IPS-NIHi7 (cell line): ENCODE results near the gene AMBP.

Experiments used
- DNase-seq: peaks from one replicate; pipeline ENCODE4 v3.0.0; 2012; ENCODE audit warnings: mixed read lengths; ENCODE audit errors: extremely low spot score

The AMBP gene

GRCh38 chr9:114031948-114032840, 45.9 kb downstream of the AMBP start:
- no peak for DNase-seq

GRCh38 chr9:114031037-114031630, 47.0 kb downstream of the AMBP start:
- DNase-seq: no peak

DNA sequence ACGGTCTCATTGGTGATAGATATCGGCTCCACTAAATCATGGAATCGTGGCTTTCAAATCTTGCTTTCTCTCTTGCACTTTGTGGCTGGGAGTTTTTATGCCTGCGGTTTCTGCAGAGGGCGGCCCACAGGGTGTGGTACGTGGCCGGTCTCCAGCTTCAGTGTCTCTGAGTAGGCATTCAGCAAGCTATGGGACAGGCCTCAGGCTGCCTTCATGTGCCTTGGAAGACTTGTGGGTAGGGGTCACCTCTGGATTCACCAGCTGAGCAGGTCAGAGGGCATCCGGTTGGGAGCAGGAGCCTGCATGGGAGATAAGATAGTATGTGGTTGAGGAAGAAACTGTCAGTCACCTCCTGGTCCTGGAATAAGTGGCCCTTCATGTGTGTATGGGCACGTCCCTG, 47.7 kb downstream of the AMBP start:
- DNase-seq: no peak

- no peak for DNase-seq
Measured at GRCh38 chr9:114029311-114030170, 48.6 kb downstream of the AMBP start.

GRCh38 chr9:114028646-114029045, 49.5 kb downstream of the AMBP start:
- DNase-seq: no peak

GRCh38 chr9:114027863-114028465, 50.1 kb downstream of the AMBP start:
- DNase-seq: no peak

- DNase-seq: no peak
Measured at GRCh38 chr9:114027159-114027862, 50.8 kb downstream of the AMBP start.

DNA sequence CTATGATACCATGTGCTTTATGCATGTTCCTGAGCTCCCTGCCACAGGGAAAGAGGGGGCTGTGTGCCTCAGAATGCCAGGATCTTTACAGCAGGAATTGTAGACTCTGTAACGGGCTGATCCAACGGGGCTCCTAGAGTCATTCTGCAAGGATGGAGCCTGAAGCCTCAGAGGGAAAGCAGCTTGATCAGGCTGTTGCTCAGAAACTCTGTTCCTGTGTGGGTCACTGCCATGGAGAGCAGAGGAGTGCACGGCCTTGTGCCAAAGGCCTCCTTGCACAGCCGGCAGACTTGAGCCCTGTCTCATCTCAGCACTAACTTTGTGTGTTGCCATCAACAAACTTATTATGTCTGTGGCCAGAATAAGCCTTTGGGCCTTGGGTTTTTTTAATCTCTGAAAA, 51.8 kb downstream of the AMBP start:
- DNase-seq: no peak

GRCh38 chr9:114025760-114026159, 52.3 kb downstream of the AMBP start:
- no peak for DNase-seq

GRCh38 chr9:114025196-114025753, 52.8 kb downstream of the AMBP start:
- DNase-seq: no peak

- no peak for DNase-seq
Measured at GRCh38 chr9:114023961-114024360, 54.1 kb downstream of the AMBP start.

DNA sequence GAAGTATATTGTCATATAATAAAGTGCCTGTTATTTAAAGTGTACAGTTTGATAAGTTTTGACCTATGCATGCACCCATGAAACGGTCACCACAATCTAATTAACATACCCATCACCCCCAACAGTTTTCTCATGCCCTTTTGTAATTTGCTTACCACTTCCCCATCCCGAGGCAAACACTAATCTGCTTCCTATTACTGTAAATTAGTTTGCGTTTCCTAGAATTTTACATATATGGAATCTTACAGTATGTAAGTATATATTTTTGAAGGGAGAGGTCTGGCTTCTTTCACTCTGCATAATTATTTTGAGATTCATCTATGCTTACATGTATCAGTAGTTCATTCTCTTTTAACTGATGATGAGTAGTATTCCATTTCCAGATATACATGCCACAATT, 56.5 kb downstream of the AMBP start:
- no peak for DNase-seq

DNA sequence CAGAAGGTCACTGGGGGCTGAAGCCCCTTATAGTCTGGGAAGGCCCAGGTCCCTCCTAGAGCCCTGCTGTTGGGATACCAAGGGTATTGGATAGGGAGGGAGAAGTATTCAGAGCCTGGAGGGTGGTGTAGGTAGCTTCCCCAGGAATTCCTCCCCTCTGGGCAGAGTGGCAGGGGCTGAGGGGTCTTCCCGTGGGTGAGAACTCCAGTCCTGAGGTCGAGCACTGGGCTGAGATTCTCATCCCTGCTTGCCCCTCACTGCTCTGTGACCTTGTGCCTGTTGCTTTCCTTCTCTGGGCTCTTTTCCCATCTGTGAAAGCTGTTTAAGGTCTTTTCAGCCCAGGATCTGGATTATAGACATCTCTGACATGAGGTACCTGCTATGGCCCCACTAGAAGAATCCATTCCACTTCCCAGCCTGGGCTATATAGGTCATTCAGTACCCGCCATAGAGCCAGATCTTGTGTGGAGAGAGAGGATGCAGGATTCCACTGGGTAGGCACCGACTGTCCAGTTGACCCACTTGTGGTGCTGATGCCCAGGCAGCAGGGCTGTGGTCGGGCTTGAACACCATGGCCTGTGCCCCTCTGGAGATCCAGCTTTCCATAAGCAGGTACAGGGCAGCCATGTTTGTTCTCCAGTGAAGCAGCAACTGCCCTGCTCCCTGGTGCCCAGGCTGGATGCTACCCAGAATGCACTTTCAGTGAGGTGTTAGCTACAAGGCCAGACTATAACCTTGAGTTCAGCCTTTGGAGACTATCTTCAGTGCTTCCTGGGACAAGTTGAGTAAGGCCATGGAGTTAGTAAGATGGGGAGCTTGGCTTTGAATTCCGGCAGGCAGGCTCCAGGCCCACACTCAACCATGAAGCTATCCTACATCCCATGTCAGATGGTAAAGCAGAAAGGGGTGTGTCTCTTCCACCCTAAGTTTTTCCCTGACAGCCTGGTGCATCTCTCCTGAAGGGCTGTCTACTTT, 60.1 kb downstream of the AMBP start:
- no peak for DNase-seq

DNA sequence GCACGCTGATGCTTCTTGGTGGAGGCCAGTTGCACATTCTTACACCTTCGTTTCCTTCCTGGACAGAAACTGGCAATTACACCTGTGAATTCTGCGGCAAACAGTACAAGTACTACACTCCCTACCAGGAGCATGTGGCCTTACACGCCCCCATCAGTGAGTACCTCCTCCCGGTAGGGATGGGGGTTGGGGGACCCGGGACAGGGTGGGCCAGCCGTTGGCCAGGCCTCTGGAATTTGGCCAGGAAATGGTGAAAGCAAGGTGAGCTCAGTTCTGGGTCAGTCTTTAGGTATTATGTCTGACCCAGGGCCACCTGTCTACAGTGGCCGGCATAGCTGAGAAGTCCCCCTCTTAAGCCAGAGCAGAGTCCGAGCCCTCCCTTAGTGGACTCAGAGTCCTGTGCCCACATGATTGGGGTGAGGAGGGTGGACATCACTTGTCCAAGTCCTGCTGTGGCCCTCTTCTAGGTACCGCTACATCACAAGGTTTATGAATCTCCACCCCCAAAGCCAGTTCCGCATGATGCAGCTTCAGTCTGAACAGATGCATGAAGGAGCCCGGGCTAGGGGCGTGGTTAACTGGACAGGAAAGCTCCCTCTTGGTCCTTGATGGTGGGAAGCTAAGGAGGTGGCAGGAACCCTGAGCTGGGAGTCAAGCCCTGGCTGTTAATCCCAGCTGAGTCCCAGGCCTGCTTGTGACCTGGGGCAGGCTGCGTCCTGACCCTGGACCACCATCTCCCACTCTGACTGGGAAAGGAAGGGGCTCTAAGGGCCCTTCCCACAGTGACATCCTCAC, 61.3 kb downstream of the AMBP start:
- no peak for DNase-seq

- no peak for DNase-seq
Measured at GRCh38 chr9:114016101-114016500, 62.0 kb downstream of the AMBP start.

DNA sequence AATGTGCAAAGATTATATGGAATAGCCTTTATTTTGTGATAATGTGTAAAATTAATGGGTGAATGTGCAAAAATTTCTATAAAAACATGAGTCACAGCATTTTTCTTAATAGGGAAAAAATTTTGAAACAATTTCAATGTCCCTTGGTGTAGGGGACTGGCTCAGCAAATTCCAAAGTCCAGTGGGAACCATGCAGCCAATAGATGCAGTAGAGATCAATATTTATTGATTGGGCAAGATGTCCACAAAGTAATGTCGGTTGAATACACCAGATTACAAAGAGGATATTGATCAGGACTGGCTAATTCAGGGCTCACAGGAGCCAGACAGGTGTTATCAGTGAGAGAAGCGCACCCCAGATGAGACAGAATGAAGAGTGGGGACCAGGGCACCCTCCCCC, 62.5 kb downstream of the AMBP start:
- no peak for DNase-seq

DNA sequence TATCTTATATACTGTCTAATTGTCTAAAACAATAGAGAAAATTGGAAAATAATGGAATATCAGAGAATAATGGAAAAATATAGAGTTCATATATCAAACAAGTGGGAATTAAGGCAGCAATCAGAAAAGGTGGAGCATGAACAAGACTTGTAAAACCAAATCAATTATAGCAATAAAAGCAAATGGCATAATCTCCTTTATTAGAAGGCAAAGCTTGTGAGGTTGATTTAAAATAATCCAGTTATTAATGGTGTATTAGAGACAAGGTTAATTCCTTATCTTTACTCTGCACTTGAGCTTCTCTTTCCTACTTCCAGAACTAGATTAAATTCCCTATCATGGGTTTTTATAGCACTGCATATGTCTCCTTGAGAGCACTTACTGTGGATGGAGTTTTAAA, 64.1 kb downstream of the AMBP start:
- DNase-seq: no peak

DNA sequence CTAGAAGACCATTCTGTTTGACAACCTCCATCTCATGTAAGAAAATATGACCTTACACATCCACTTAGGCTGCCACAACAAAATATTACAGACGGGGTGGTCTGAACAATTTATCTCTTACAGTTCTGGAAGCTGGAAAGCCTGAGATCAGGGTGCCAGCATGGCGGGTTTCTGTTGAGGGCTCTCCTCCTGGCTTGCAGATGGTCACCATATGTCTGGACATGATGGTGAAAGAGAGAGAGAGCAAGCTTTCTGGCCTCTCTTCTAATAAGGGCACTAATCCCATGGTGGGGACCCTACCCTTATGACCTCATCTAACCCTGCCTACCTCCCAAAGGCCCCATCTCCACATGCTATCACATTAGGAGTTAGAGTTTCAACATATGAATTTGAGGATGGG, 66.0 kb downstream of the AMBP start:
- DNase-seq: no peak

DNA sequence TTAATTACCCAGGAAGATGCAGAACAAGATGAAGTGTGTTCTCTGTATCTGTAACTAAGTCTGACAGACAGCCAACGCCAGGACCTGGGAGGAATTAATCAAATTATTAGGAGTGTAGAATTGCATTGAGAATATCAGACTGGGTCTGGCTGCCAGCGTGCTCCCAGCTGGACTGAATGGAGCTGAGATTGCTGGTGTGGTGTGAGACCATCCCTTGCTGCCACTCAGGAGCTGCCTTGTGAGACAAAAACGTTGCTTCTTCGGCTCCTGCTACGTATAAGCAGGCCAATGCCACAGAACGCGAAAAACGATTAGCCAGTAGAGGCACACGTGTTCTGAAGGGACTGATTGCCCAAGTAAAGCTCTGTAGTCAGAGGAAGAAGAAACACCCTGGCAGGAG, 66.8 kb downstream of the AMBP start:
- no peak for DNase-seq
